Measurements from ENCODE around the gene ADA. TPM values are rescaled to one million over a fixed set of nuclear protein-coding genes. Genes with fewer than 3 reads are reported as not detected.
"Not testable (repeated sequence)": the region's sequence is repeated elsewhere in the genome, so short reads cannot be mapped to it uniquely, and the experiment has no call there.

The ADA gene
- total RNA-seq, 1 donor from 2014 or later = 67.5 TPM

DNA sequence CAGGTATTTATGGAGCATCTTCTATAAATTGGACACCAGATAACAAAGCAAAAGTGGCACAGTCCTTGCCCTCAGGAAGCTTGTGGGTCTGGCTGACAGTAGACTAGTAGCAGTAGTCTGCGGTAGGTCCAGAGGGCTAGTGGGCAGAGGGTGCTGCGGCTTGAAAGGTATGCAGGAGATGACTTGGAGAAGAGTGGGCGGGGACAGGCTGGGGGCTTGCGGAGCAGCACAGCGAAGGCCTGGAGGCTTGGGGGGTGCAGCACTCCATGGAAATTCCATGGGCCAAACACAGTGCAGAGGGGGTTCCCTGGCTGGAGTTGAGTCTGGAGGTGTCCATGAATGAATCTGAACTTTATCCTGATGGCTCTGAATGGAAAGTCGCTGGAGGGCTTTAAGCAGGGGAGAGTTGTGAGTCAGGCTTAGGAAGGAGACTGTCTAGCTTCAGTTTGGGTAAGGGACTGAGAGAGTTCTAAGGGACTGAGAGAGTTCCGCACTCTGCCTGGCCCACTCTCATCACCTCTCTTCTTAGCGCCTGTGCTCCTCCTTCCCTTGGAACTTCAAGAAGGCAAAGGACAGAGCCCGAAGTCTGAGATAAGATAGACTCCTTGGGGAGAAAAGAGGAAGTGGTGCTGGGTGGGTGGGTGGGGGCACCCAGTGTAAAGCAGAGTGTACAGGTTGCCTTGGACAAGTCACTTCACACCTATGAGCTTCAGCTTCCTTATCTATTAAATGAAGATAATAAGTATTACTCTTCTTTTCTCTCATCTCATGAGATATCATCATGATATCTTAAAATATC lies 60.3 kb downstream of the ADA start:
- H3K4me1 Mint-ChIP-seq (ENCODE audit: low read depth, unreplicated experiment) = peaks cover 20% of the 10 kb centered on the region
- H3K9ac ChIP-seq (ENCODE audit: low read length) = no peak overlapping the region

DNA sequence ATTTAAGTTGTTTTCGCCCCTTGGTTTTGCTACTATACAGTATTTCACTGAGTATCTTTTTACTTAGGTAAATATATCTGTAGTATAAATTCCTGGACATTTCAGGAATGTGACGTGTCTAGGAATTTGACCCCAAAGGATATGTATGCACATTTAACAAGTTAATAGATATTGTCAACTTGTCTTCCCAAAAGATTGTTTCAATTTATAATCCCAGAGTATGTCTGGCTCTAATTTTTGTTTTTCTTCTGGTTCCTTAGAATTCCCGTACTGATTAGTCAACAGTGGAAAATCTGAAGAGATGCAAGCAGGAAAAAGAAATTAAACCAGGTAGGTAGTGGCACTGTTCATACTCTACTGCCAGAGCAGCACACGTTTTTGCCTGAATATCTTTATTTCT lies 62.0 kb downstream of the ADA start:
- H3K36me3 Mint-ChIP-seq (ENCODE audit: low read depth, unreplicated experiment) = peaks cover 21% of the 10 kb centered on the region
- no peak overlapping the region for H3K4me3 Mint-ChIP-seq (ENCODE audit: unreplicated experiment)
- Histone ChIP-seq H3K9me3 (ENCODE audit: insufficient read depth, low read depth, low read length) (no peaks in the 10 kb centered on the region), H3K4me2 (ENCODE audit: low read length) (peak overlapping the region; percentile 37), H2AFZ (ENCODE audit: low read depth, low read length) (no peak overlapping the region), H3K36me3 (ENCODE audit: insufficient read depth, low read length) (no peaks in the 10 kb centered on the region), H3K4me1 (ENCODE audit: insufficient read depth, low read length) (peaks cover 11% of the 10 kb centered on the region), H3K27ac (ENCODE audit: low read depth, low read length) (no peak overlapping the region), H4K20me1 (ENCODE audit: insufficient read depth, low read length) (no peaks in the 10 kb centered on the region), H3K4me3 (ENCODE audit: insufficient read depth, low read depth, low read length) (no peak overlapping the region), H3K27me3 (ENCODE audit: insufficient read depth, low read length) (no peaks in the 10 kb centered on the region), H3K9ac (ENCODE audit: low read length) (no peak overlapping the region), H3K79me2 (ENCODE audit: insufficient read depth, low read length) (peaks cover 3% of the 10 kb centered on the region)
- no peak overlapping the region for H3K27ac Mint-ChIP-seq (ENCODE audit: unreplicated experiment)
- no peak for FAIRE-seq
- peak; percentile 48 for DNase-seq (ENCODE audit: low read depth)
- no peaks in the 10 kb centered on the region for H3K9me3 Mint-ChIP-seq (ENCODE audit: unreplicated experiment)
- no peaks in the 10 kb centered on the region for H3K27me3 Mint-ChIP-seq (ENCODE audit: low read depth, unreplicated experiment)
- peaks cover 13% of the 10 kb centered on the region for H3K4me1 Mint-ChIP-seq (ENCODE audit: low read depth, unreplicated experiment)
- no peak for TF ChIP-seq EZH2 (IDR thresholded peaks at IDR 0.05; ENCODE audit: insufficient read depth, low read length)
- TF ChIP-seq, protein P1, sequence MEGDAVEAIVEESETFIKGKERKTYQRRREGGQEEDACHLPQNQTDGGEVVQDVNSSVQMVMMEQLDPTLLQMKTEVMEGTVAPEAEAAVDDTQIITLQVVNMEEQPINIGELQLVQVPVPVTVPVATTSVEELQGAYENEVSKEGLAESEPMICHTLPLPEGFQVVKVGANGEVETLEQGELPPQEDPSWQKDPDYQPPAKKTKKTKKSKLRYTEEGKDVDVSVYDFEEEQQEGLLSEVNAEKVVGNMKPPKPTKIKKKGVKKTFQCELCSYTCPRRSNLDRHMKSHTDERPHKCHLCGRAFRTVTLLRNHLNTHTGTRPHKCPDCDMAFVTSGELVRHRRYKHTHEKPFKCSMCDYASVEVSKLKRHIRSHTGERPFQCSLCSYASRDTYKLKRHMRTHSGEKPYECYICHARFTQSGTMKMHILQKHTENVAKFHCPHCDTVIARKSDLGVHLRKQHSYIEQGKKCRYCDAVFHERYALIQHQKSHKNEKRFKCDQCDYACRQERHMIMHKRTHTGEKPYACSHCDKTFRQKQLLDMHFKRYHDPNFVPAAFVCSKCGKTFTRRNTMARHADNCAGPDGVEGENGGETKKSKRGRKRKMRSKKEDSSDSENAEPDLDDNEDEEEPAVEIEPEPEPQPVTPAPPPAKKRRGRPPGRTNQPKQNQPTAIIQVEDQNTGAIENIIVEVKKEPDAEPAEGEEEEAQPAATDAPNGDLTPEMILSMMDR (IDR thresholded peaks at IDR 0.05; ENCODE audit: insufficient read depth, low read depth, low read length) = no peak

More for the DNA sequence above, 60.3 kb downstream of the ADA start:
- DNase-seq (ENCODE audit: low read depth) (no peak), FAIRE-seq (no peak)
- Histone ChIP-seq H3K27ac (ENCODE audit: low read depth, low read length) (no peak overlapping the region), H3K9me3 (ENCODE audit: insufficient read depth, low read depth, low read length) (no peaks in the 10 kb centered on the region), H3K4me3 (ENCODE audit: insufficient read depth, low read depth, low read length) (no peak overlapping the region), H3K27me3 (ENCODE audit: insufficient read depth, low read length) (no peaks in the 10 kb centered on the region), H3K79me2 (ENCODE audit: insufficient read depth, low read length) (no peaks in the 10 kb centered on the region), H3K4me1 (ENCODE audit: insufficient read depth, low read length) (peaks cover 14% of the 10 kb centered on the region), H4K20me1 (ENCODE audit: insufficient read depth, low read length) (no peaks in the 10 kb centered on the region), H2AFZ (ENCODE audit: low read depth, low read length) (no peak overlapping the region), H3K4me2 (ENCODE audit: low read length) (no peak overlapping the region), H3K36me3 (ENCODE audit: insufficient read depth, low read length) (no peaks in the 10 kb centered on the region)
- no peak overlapping the region for H3K27ac Mint-ChIP-seq (ENCODE audit: unreplicated experiment)
- no peaks in the 10 kb centered on the region for H3K9me3 Mint-ChIP-seq (ENCODE audit: unreplicated experiment)
- TF ChIP-seq, protein P1 (IDR thresholded peaks at IDR 0.05; ENCODE audit: insufficient read depth, low read depth, low read length) = no peak
- no peak for TF ChIP-seq EZH2 (IDR thresholded peaks at IDR 0.05; ENCODE audit: insufficient read depth, low read length)
- no peaks in the 10 kb centered on the region for H3K27me3 Mint-ChIP-seq (ENCODE audit: low read depth, unreplicated experiment)
- no peak overlapping the region for H3K4me3 Mint-ChIP-seq (ENCODE audit: unreplicated experiment)
- peaks cover 15% of the 10 kb centered on the region for H3K36me3 Mint-ChIP-seq (ENCODE audit: low read depth, unreplicated experiment)

DNA sequence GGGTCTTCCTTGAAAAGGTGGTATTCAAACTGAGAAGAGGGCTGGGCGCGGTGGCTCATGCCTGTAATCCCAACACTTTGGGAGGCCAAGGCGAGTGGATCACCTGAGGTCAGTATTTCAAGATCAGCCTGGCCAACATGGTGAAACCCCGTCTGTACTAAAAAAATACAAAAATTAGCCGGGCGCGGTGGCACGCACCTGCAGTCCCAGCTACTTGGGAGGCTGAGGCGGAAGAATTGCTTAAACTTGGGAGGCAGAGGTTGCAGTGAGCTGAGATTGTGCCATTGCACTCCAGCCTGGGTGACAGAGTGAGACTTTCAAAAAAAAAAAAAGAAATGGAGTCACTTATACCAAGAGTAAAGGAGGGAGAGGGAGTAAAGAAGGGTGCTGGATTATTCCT lies 63.2 kb downstream of the ADA start:
- not testable (repeated sequence) for H4K20me1 ChIP-seq (ENCODE audit: insufficient read depth, low read length); H3K9ac ChIP-seq (ENCODE audit: low read length); DNase-seq (ENCODE audit: low read depth); H3K27ac Mint-ChIP-seq (ENCODE audit: unreplicated experiment); H3K4me3 ChIP-seq (ENCODE audit: insufficient read depth, low read depth, low read length); H3K4me3 Mint-ChIP-seq (ENCODE audit: unreplicated experiment); H3K9me3 Mint-ChIP-seq (ENCODE audit: unreplicated experiment); H3K27me3 ChIP-seq (ENCODE audit: insufficient read depth, low read length); H3K27ac ChIP-seq (ENCODE audit: low read depth, low read length); H3K9me3 ChIP-seq (ENCODE audit: insufficient read depth, low read depth, low read length); H2AFZ ChIP-seq (ENCODE audit: low read depth, low read length); H3K79me2 ChIP-seq (ENCODE audit: insufficient read depth, low read length); H3K27me3 Mint-ChIP-seq (ENCODE audit: low read depth, unreplicated experiment); H3K4me2 ChIP-seq (ENCODE audit: low read length); H3K36me3 ChIP-seq (ENCODE audit: insufficient read depth, low read length); FAIRE-seq
- H3K4me1 ChIP-seq (ENCODE audit: insufficient read depth, low read length) = peaks cover 11% of the 10 kb centered on the region
- H3K4me1 Mint-ChIP-seq (ENCODE audit: low read depth, unreplicated experiment) = peaks cover 16% of the 10 kb centered on the region
- peaks cover 18% of the 10 kb centered on the region for H3K36me3 Mint-ChIP-seq (ENCODE audit: low read depth, unreplicated experiment)
